Glutamatergic neuron (in vitro differentiated cells): Measurements from ENCODE around the gene NMNAT2. TPM values are rescaled to one million over a fixed set of nuclear protein-coding genes. Genes with fewer than 3 reads are reported as not detected.

ENCODE experiments used
- DNase-seq: peaks from one replicate; pipeline ENCODE4 v3.0.0; 2022
- H3K27ac Mint-ChIP-seq: one replicate; pipeline ENCODE4 v1.8.0; 2020; ENCODE audit warnings: mild to moderate bottlenecking, mixed read lengths, inconsistent platforms; ENCODE audit not compliant: unreplicated experiment
- H3K27me3 Mint-ChIP-seq: one replicate; pipeline ENCODE4 v1.8.0; 2020; ENCODE audit warnings: mild to moderate bottlenecking, moderate library complexity, mixed read lengths, inconsistent platforms; ENCODE audit not compliant: unreplicated experiment
- H3K36me3 Mint-ChIP-seq: one replicate; pipeline ENCODE4 v1.8.0; 2020; ENCODE audit warnings: mild to moderate bottlenecking, mixed read lengths, inconsistent platforms; ENCODE audit not compliant: unreplicated experiment
- H3K4me1 Mint-ChIP-seq: one replicate; pipeline ENCODE4 v1.8.0; 2020; ENCODE audit warnings: mild to moderate bottlenecking, low read depth, mixed read lengths, inconsistent platforms; ENCODE audit not compliant: unreplicated experiment
- H3K4me3 Mint-ChIP-seq: one replicate; pipeline ENCODE4 v1.8.0; 2020; ENCODE audit warnings: mild to moderate bottlenecking, mixed read lengths, inconsistent platforms; ENCODE audit not compliant: unreplicated experiment
- H3K9me3 Mint-ChIP-seq: one replicate; pipeline ENCODE4 v1.8.0; 2020; ENCODE audit warnings: mild to moderate bottlenecking, moderate library complexity, mixed read lengths, inconsistent platforms; ENCODE audit not compliant: unreplicated experiment
- CTCF ChIP-seq: fragments of 200-600 bp; sonication (generic); IDR thresholded peaks from one replicate; pipeline ENCODE4 v1.5.0; 2021; ENCODE audit not compliant: partially characterized antibody, unreplicated experiment
- total RNA-seq: library from RNA; stranded (reverse); fragmentation: NEBNext Ultra II Directional; extraction: Animal tissue kit (Norgen Biotek cat#: 25700); gene quantifications from one replicate; pipeline ENCODE4 v1.2.1, GENCODE V29; 2021; ENCODE audit not compliant: unreplicated experiment

Gene NMNAT2
- total RNA-seq, 1 donor from 2014 or later, result 76.4 TPM

GRCh38 chr1:183267646-183268431, 150.3 kb downstream of the NMNAT2 start:
- no peak for TF ChIP-seq CTCF
- H3K9me3 Mint-ChIP-seq, result peaks cover 8% of the 10 kb centered on the region
- DNase-seq, result no peak
- H3K4me1 Mint-ChIP-seq, result peaks cover 32% of the 10 kb centered on the region
- peaks cover 6% of the 10 kb centered on the region for H3K27me3 Mint-ChIP-seq
- H3K36me3 Mint-ChIP-seq, result peaks cover 4% of the 10 kb centered on the region
- H3K27ac Mint-ChIP-seq, result no peak overlapping the region
- H3K4me3 Mint-ChIP-seq, result no peak overlapping the region

- H3K27me3 Mint-ChIP-seq, result no peaks in the 10 kb centered on the region
- H3K4me1 Mint-ChIP-seq, result peaks cover 15% of the 10 kb centered on the region
- peaks cover 11% of the 10 kb centered on the region for H3K36me3 Mint-ChIP-seq
- no peak for DNase-seq
- peaks cover 3% of the 10 kb centered on the region for H3K9me3 Mint-ChIP-seq
- TF ChIP-seq CTCF, result no peak
- no peak overlapping the region for H3K27ac Mint-ChIP-seq
- no peak overlapping the region for H3K4me3 Mint-ChIP-seq
Measured at GRCh38 chr1:183263886-183264602, 154.1 kb downstream of the NMNAT2 start.

DNA sequence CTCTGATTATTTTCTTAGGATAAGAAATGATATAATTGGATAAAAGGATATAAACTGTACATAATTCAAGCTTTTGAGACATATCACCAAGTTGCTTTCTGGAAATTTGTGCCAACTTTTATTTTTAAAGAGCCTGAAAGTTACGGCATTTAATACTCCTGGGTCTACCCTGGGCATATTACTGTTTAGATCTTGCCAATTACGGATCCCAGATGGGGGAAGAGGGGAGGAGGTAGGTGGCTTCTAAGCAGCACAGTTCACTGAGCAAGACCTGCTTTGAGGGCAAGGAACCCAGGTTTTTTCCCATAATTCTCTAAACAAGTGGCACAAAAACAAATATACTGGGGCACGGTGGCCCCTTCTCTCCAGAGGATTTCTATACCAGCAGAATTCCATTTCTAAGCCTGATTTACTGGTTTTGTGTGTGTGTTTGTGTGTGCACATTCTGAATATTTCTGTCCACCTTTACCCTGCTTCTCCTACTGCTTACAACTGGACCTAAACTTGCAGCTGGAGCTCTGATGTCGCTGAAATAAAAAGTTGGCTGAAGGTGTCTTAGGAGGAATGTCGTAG, 155.5 kb downstream of the NMNAT2 start:
- Mint-ChIP-seq H3K27me3 (no peaks in the 10 kb centered on the region), H3K4me3 (no peak overlapping the region), H3K4me1 (peaks cover 12% of the 10 kb centered on the region), H3K27ac (no peak overlapping the region), H3K9me3 (peaks cover 3% of the 10 kb centered on the region), H3K36me3 (peaks cover 8% of the 10 kb centered on the region)
- no peak for TF ChIP-seq CTCF
- no peak for DNase-seq

DNA sequence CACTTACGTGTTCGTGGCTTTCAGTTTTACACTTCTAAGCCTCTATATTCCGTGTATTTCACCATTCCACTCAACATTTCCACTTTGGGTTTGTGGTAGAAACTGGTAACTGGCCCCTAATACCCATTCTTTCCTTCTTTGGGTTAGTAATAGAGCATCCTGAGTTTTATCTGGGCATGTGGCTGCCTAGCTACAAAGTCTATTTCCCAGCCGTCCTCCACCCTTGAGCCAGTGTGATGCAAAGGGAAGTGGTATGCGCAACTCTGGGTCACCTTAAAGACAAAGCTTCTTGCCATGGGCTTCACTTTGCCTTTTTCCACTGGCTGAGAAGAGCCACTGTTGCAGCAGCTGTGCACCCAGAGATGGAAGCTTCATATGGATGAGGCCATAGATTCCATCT, 158.3 kb downstream of the NMNAT2 start:
- H3K27ac Mint-ChIP-seq, result no peak overlapping the region
- no peak overlapping the region for H3K4me3 Mint-ChIP-seq
- TF ChIP-seq CTCF, result no peak
- H3K27me3 Mint-ChIP-seq, result no peaks in the 10 kb centered on the region
- H3K4me1 Mint-ChIP-seq, result peaks cover 7% of the 10 kb centered on the region
- H3K36me3 Mint-ChIP-seq, result peaks cover 18% of the 10 kb centered on the region
- peaks cover 3% of the 10 kb centered on the region for H3K9me3 Mint-ChIP-seq
- DNase-seq, result no peak
